NCI-H748 (cell line): ENCODE measurements around the gene PANK3.

Experiments
- DNase-seq: peaks from one replicate; lab custom pipeline; 2025; ENCODE audit not compliant: unreplicated experiment; lab: John Stamatoyannopoulos, UW

Gene PANK3

GRCh38 chr5:168578538-168579487, at the start of gene PANK3:
Gene PANK3 (minus strand): TSS chr5:168579368. CDS start chr5:168579283, 85 bp downstream.
- peak; percentile 76 for DNase-seq

GRCh38 chr5:168624850-168625364, 45.7 kb upstream of the PANK3 start:
- no peak for DNase-seq

- no peak for DNase-seq
Observed at GRCh38 chr5:168620807-168621206, 41.6 kb upstream of the PANK3 start.

DNA sequence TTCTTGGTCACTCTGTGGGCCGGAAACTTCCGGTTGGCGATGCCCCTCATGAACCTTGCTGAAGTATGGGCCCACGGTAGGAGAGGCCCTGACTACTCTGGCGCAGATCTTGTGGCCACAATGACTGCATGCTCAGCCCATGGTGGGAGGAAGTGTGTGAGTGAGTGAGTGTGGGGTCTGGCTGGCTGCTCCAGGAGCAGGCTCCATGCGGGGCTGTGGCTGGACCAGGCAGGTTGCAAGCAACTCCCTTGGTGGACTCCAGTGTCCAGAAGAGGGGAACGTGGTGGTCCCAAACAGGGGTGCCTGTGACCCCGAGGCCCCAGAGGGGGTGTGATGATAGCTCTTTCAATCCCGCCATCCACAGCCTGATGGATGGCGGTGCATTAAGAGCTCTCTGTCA, 35.5 kb upstream of the PANK3 start:
- no peak for DNase-seq

GRCh38 chr5:168613996-168614395, 34.8 kb upstream of the PANK3 start:
- no peak for DNase-seq

DNA sequence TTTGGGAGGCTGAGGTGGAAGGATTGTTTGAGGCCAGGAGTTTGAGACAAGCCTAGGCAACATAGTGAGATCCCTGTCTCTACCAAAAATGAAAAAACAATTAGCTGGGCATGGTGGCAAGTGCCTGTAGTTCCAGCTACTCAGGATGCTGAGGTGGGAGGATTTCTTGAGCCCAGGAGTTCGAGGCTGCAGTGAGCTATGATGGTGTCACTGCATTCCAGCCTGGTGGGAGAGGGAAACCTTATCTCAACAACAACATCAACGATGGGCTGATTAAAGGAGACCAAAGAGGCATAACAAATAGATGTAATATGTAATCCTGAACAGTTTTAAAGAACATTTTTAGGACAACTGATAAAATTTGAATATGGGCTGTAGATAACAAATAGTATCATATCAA, 34.2 kb upstream of the PANK3 start:
- DNase-seq = no peak

DNA sequence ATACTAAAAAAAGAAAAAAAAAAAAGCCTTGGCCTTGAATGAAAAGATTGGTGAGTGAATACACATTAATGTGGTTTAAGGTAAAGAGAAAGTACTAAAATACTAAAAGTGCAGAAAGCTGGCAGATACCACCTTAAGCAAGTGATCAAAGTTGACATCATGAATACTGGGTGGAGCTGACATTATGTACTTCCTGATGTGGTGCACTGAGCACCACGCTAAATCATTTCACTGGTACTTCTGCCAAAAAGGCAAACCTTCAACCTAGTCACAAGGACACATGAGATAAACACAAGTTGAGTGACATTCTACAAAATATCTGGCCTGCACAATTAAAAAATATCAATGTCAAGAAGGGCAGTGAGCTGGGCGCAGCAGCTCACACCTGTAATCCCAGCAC, 33.8 kb upstream of the PANK3 start:
- no peak for DNase-seq

DNA sequence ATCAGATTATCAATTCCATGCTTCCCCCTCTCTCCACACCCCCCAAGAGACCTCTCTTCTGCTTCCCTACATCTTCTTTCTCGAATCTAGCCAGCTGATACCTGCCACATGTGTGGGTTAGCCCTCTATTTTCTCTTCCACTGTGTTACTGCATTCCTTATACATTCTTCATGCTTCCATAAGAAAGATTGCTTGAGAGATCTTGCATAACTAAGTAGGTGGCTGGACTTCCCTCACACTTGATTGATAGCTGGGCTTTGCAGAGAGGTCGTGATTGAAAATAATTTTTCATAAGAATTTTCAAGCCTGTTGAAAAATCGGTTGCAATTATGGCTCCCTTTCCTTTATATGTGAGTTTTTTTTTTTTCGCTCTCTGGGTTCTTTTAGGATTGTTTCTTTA, 33.0 kb upstream of the PANK3 start:
- DNase-seq = no peak

DNA sequence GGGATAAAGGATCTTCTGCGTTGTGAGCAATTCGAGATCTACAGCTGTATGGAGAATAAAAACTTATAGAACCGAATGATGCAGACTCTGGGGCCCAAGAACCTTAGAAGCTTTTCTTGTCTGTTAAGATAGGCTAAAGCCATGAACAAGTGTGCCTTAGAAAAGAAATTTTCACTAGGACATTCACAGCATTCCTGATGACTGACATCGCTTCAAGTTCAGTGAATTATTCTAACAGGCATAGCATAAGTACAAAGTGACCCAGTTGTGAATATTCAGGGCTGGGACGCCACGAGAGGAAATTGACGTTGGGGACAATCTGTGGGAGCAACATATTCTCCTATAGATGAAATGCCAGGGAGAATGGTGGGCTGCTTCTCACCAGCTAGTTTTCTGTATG, 32.0 kb upstream of the PANK3 start:
- no peak for DNase-seq

GRCh38 chr5:168609806-168610482, 30.8 kb upstream of the PANK3 start:
- DNase-seq = peak; percentile 51

DNA sequence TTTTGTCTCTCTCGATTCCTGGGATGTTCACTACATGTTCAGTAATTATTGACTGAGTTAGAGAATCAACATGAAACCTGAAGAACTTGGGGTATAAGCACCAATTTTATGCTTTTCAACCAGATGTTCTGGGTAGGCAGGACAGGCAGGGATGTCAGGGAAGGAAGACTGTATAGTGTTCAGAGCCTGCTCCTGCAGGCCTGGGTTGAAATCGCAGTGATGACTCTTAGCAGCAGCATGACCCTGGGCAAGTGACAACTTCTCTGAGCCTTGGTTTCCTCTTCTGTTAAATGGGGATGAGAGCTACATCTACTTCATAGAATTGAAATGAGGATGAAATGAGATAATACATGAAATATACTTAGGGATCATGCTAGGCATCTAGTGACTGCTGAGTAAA, 29.7 kb upstream of the PANK3 start:
- DNase-seq = no peak

DNA sequence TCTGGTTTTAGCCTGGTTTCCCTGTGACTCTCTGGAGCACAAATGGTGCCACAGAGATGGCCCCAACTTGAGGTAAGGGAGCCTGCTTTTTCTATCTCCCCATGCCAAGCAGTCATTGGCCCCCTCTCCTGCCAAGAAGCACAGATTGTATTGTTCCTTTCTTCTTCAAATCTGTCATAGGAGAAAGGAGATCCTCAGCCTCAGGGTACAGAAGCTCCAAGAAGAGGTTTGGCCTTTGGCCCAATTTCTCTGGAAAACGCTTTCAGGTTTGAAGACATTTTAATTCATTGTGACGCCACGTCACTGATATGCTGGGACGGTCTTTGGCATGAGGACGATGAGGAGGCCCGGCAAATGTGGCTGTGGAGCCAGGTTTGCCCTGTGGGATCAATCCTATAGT, 29.2 kb upstream of the PANK3 start:
- no peak for DNase-seq

DNA sequence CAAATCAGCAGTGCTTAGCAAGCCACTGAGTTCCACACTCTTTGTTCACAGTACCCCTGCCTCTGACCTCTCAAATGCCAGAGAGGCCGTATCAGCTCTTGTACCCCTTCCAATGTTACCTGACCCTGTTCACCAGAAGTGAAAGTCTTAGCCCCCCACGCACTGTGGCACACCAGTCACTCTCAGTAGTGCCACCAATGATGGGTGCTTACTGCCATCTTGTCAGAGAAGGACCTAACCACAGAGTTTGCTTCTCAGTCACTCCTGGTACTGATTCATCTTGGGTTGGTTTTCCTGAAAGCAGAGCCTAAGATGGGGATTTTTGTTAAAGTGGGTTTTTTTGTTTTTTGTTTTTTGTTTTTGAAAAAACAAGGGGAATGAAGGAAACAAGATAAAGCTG, 28.8 kb upstream of the PANK3 start:
- DNase-seq = no peak

GRCh38 chr5:168606562-168606961, 27.4 kb upstream of the PANK3 start:
- no peak for DNase-seq

DNA sequence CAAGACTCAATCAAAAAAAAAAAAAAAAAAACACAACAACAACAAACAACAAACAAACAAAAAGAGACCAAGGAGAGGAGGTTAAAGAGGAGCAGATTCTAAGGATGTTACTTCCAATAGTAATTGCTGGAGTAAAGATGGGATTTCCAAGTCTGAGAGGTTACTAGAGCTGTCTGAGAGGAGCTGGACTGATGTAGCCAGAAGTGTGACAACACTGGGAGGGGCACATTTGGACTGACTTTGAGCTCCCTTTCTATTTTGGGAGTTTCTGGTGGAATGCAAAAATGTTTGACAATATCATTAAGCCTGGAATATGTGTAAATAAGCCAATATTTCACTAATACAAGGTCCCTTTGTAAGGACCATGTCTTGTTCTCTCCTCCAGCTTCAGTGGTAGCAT, 25.3 kb upstream of the PANK3 start:
- no peak for DNase-seq

- DNase-seq = no peak
Observed at GRCh38 chr5:168603746-168604145, 24.6 kb upstream of the PANK3 start.

GRCh38 chr5:168602517-168602916, 23.3 kb upstream of the PANK3 start:
- no peak for DNase-seq

DNA sequence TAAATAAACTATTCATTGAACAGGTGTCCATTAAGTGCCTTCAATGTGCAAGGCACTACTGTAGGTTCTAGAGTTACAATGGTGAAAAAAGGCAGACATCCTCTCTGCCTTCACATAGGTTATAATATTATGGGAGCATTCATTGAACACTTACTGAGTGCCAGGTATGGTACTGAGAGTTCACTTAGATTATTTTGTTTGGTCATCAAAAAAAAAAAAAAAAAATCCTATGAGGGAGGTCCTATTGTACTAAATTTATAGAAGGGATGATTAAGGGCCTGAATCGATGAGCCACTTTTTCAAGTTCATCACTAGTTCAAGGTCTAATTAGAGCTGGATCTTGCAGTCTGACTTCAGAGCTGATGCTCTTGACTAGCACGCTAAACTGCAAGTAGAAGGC, 22.8 kb upstream of the PANK3 start:
- DNase-seq = peak; percentile 30

DNA sequence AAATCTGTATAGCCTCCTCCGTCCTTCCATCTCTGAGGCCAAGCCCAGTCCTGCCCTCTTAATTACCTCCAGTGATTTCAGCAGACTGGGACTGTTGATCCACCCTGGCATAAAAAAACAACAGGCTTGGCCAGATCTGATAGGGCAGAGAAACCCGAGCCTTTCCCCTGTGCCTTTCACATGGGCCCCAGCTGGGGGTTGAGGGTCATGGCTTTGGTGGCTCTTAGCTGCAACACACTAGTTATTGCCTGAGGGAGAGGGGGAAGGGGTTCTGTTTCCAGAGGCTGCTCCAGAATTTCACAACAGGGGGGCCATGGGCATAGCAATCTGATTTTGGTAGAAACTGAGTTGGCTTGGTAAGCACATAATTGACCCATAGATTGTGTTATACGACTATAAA, 21.2 kb upstream of the PANK3 start:
- no peak for DNase-seq

GRCh38 chr5:168599826-168600225, 20.7 kb upstream of the PANK3 start:
- no peak for DNase-seq

- DNase-seq = no peak
Observed at GRCh38 chr5:168598639-168599038, 19.5 kb upstream of the PANK3 start.

DNA sequence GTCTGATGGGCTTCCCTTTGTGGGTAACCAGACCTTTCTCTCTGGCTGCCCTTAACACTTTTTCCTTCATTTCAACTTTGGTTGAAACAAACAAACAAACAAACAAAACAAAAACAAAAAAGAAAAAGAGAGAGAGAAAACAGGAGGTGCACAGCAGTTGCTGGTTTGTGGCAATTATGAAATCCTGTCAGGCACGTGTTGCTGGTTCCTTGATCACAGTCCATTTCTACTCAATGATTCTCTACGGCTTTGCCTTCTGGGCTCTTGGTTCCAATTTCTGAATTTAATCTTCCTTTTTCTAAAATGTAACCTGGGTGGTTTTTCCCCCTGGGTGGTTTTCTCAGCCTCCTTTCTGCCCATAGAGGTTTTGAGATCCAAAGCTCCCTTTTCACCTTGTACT, 17.8 kb upstream of the PANK3 start:
- DNase-seq = no peak
